Astrocyte (in vitro differentiated cells and primary cell): ENCODE measurements around the gene PKHD1. TPM values are rescaled to one million over a fixed set of nuclear protein-coding genes. Genes with fewer than 3 reads are reported as not detected.

Experiments used
- DNase-seq: peaks from one replicate; pipeline ENCODE4 v3.0.0-alpha.2; 2010; ENCODE audit warnings: low read depth
- FAIRE-seq: peaks from 2 replicates; lab custom pipeline; 2011; peaks lifted over from hg19 to GRCh38; lab: Jason Lieb, UNC
- H2AFZ ChIP-seq: 2 replicates; pipeline ENCODE4 v1.6.0; 2012; ENCODE audit warnings: low read depth, low read length, inconsistent platforms
- H3K27ac ChIP-seq: 2 replicates; pipeline ENCODE4 v1.5.1; 2011; ENCODE audit warnings: low read depth, low read length, inconsistent platforms
- H3K27me3 ChIP-seq: 2 replicates; pipeline ENCODE4 v1.6.0; 2011; ENCODE audit warnings: low read length, inconsistent platforms; ENCODE audit not compliant: insufficient read depth
- H3K36me3 ChIP-seq: 2 replicates; pipeline ENCODE4 v1.5.1; 2011; ENCODE audit warnings: low read length, inconsistent platforms; ENCODE audit not compliant: insufficient read depth
- H3K4me1 ChIP-seq: 2 replicates; pipeline ENCODE4 v1.5.1; 2011; ENCODE audit warnings: low read length, inconsistent platforms; ENCODE audit not compliant: insufficient read depth
- H3K4me2 ChIP-seq: 2 replicates; pipeline ENCODE4 v1.6.0; 2012; ENCODE audit warnings: low read length, inconsistent platforms
- H3K4me3 ChIP-seq: 2 replicates; pipeline ENCODE4 v1.5.1; 2011; ENCODE audit warnings: low read depth, mild to moderate bottlenecking, low read length, inconsistent platforms; ENCODE audit not compliant: insufficient read depth
- H3K79me2 ChIP-seq: 2 replicates; pipeline ENCODE4 v1.6.0; 2012; ENCODE audit warnings: mild to moderate bottlenecking, low read length, inconsistent platforms; ENCODE audit not compliant: insufficient read depth
- H3K9ac ChIP-seq: 2 replicates; pipeline ENCODE4 v1.6.0; 2012; ENCODE audit warnings: mild to moderate bottlenecking, low read length, inconsistent platforms
- H3K9me3 ChIP-seq: 2 replicates; pipeline ENCODE4 v1.5.1; 2012; ENCODE audit warnings: low read depth, mild to moderate bottlenecking, low read length, inconsistent platforms; ENCODE audit not compliant: insufficient read depth
- H4K20me1 ChIP-seq: 2 replicates; pipeline ENCODE4 v1.6.0; 2012; ENCODE audit warnings: low read length, inconsistent platforms; ENCODE audit not compliant: insufficient read depth
- H3K27ac Mint-ChIP-seq: one replicate; pipeline ENCODE4 v1.8.0; 2021; ENCODE audit warnings: mild to moderate bottlenecking, mixed read lengths; ENCODE audit not compliant: unreplicated experiment
- H3K27me3 Mint-ChIP-seq: one replicate; pipeline ENCODE4 v1.8.0; 2021; ENCODE audit warnings: low read depth, mixed read lengths; ENCODE audit not compliant: unreplicated experiment
- H3K36me3 Mint-ChIP-seq: one replicate; pipeline ENCODE4 v1.8.0; 2021; ENCODE audit warnings: low read depth, mixed read lengths; ENCODE audit not compliant: unreplicated experiment
- H3K4me1 Mint-ChIP-seq: one replicate; pipeline ENCODE4 v1.8.0; 2021; ENCODE audit warnings: low read depth, mixed read lengths; ENCODE audit not compliant: unreplicated experiment
- H3K4me3 Mint-ChIP-seq: one replicate; pipeline ENCODE4 v1.8.0; 2021; ENCODE audit warnings: mild to moderate bottlenecking, moderate library complexity, mixed read lengths; ENCODE audit not compliant: unreplicated experiment
- H3K9me3 Mint-ChIP-seq: one replicate; pipeline ENCODE4 v1.8.0; 2021; ENCODE audit warnings: mild to moderate bottlenecking, mixed read lengths; ENCODE audit not compliant: unreplicated experiment
- EZH2 ChIP-seq: IDR thresholded peaks from 2 replicates; pipeline ENCODE4 v1.6.1; 2012; ENCODE audit warnings: mild to moderate bottlenecking, low read length, inconsistent platforms; ENCODE audit not compliant: insufficient read depth
- total RNA-seq: library from RNA; stranded (reverse); gene quantifications from 2 replicates; pipeline ENCODE4 v1.2.1, GENCODE V29; 2021
- TF ChIP-seq, protein P1 (sequence below): IDR thresholded peaks from 2 replicates; pipeline ENCODE4 v1.5.1; 2011; ENCODE audit warnings: low read depth, mild to moderate bottlenecking, inconsistent platforms, low read length, moderate library complexity; ENCODE audit not compliant: insufficient read depth

PKHD1 gene
- total RNA-seq, 1 donor from 2014 or later, result 0.16 TPM

DNA sequence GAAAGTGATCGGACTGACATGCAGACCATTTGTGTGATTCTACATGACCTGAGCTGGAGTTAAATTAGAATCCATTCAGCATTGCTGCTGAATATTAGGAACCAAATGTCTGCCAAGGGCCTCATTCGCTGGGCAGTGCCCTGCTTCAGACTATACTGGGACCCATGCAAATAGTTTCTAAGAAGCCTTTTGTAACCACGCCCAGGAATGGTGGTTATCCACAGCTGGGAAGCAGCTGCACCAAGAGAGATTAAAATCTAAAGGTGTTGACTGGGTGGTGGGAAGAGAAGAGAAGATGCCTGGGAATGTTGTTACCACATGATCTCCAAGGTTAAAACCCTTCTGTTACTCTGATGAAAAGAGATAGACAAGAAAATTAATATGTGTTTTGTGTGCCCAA, 156.8 kb downstream of the PKHD1 start:
- H3K9ac ChIP-seq, result no peak overlapping the region
- no peak overlapping the region for H3K4me2 ChIP-seq
- H3K27me3 Mint-ChIP-seq, result peaks cover 4% of the 10 kb centered on the region
- H3K9me3 ChIP-seq, result no peaks in the 10 kb centered on the region
- TF ChIP-seq, protein P1, sequence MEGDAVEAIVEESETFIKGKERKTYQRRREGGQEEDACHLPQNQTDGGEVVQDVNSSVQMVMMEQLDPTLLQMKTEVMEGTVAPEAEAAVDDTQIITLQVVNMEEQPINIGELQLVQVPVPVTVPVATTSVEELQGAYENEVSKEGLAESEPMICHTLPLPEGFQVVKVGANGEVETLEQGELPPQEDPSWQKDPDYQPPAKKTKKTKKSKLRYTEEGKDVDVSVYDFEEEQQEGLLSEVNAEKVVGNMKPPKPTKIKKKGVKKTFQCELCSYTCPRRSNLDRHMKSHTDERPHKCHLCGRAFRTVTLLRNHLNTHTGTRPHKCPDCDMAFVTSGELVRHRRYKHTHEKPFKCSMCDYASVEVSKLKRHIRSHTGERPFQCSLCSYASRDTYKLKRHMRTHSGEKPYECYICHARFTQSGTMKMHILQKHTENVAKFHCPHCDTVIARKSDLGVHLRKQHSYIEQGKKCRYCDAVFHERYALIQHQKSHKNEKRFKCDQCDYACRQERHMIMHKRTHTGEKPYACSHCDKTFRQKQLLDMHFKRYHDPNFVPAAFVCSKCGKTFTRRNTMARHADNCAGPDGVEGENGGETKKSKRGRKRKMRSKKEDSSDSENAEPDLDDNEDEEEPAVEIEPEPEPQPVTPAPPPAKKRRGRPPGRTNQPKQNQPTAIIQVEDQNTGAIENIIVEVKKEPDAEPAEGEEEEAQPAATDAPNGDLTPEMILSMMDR, result no peak
- no peak for TF ChIP-seq EZH2
- H3K27ac Mint-ChIP-seq, result no peak overlapping the region
- H3K27me3 ChIP-seq, result no peaks in the 10 kb centered on the region
- no peaks in the 10 kb centered on the region for H4K20me1 ChIP-seq
- H3K9me3 Mint-ChIP-seq, result no peaks in the 10 kb centered on the region
- no peak for DNase-seq
- no peak overlapping the region for H2AFZ ChIP-seq
- H3K4me1 Mint-ChIP-seq, result no peaks in the 10 kb centered on the region
- no peaks in the 10 kb centered on the region for H3K36me3 ChIP-seq
- no peaks in the 10 kb centered on the region for H3K79me2 ChIP-seq
- no peak overlapping the region for H3K4me3 ChIP-seq
- H3K36me3 Mint-ChIP-seq, result no peaks in the 10 kb centered on the region
- H3K4me3 Mint-ChIP-seq, result no peak overlapping the region
- H3K27ac ChIP-seq, result no peak overlapping the region
- no peaks in the 10 kb centered on the region for H3K4me1 ChIP-seq
- no peak for FAIRE-seq

GRCh38 chr6:51929934-51930574, 157.4 kb downstream of the PKHD1 start:
- no peak overlapping the region for H3K4me3 ChIP-seq
- no peak overlapping the region for H3K27ac ChIP-seq
- no peak overlapping the region for H2AFZ ChIP-seq
- no peaks in the 10 kb centered on the region for H3K36me3 ChIP-seq
- no peaks in the 10 kb centered on the region for H4K20me1 ChIP-seq
- Mint-ChIP-seq H3K27ac (no peak overlapping the region), H3K36me3 (no peaks in the 10 kb centered on the region), H3K9me3 (no peaks in the 10 kb centered on the region), H3K4me1 (no peaks in the 10 kb centered on the region), H3K27me3 (peaks cover 4% of the 10 kb centered on the region), H3K4me3 (no peak overlapping the region)
- FAIRE-seq, result no peak
- no peak overlapping the region for H3K9ac ChIP-seq
- H3K27me3 ChIP-seq, result no peaks in the 10 kb centered on the region
- DNase-seq, result no peak
- TF ChIP-seq EZH2, result no peak
- TF ChIP-seq, protein P1, result no peak
- H3K9me3 ChIP-seq, result peaks cover 2% of the 10 kb centered on the region
- H3K4me2 ChIP-seq, result no peak overlapping the region
- no peaks in the 10 kb centered on the region for H3K4me1 ChIP-seq
- H3K79me2 ChIP-seq, result no peaks in the 10 kb centered on the region

- Histone ChIP-seq H3K79me2 (no peaks in the 10 kb centered on the region), H3K36me3 (no peaks in the 10 kb centered on the region), H3K4me2 (no peak overlapping the region), H4K20me1 (no peaks in the 10 kb centered on the region), H3K4me1 (no peaks in the 10 kb centered on the region), H3K27ac (no peak overlapping the region), H3K9ac (no peak overlapping the region), H3K4me3 (no peak overlapping the region), H2AFZ (no peak overlapping the region), H3K9me3 (peaks cover 4% of the 10 kb centered on the region), H3K27me3 (no peaks in the 10 kb centered on the region)
- no peak overlapping the region for H3K4me3 Mint-ChIP-seq
- H3K4me1 Mint-ChIP-seq, result no peaks in the 10 kb centered on the region
- TF ChIP-seq, protein P1, result no peak
- TF ChIP-seq EZH2, result no peak
- FAIRE-seq (no peak), DNase-seq (no peak)
- no peak overlapping the region for H3K27ac Mint-ChIP-seq
- H3K27me3 Mint-ChIP-seq, result peaks cover 4% of the 10 kb centered on the region
- H3K9me3 Mint-ChIP-seq, result no peaks in the 10 kb centered on the region
- no peaks in the 10 kb centered on the region for H3K36me3 Mint-ChIP-seq
These were observed 159.1 kb downstream of the PKHD1 start for GRCh38 chr6:51928320-51928719.
